MM.1S (cell line): ENCODE results near the gene ZNF525.
"Not testable (repeated sequence)": the region's sequence is repeated elsewhere in the genome, so short reads cannot be mapped to it uniquely, and the experiment has no call there.

Experiments used
- CTCF ChIP-seq: fragments of 300-600 bp; sonication (generic); IDR thresholded peaks from 2 replicates; pipeline ENCODE4 v1.5.1; 2016; ENCODE audit warnings: antibody characterized with exemption, low read length, mixed read lengths
- EZH2 ChIP-seq: fragments of 300-600 bp; sonication (generic); optimal IDR thresholded peaks from 2 replicates; pipeline ENCODE3; 2017; ENCODE audit warnings: low read depth, mild to moderate bottlenecking, antibody characterized with exemption, low read length, mixed read lengths

- not testable (repeated sequence) for TF ChIP-seq CTCF, EZH2
Observed at GRCh38 chr19:53360056-53360455, 5.4 kb upstream of the ZNF525 start.
